ENCODE results near the gene NTNG1.

DNA sequence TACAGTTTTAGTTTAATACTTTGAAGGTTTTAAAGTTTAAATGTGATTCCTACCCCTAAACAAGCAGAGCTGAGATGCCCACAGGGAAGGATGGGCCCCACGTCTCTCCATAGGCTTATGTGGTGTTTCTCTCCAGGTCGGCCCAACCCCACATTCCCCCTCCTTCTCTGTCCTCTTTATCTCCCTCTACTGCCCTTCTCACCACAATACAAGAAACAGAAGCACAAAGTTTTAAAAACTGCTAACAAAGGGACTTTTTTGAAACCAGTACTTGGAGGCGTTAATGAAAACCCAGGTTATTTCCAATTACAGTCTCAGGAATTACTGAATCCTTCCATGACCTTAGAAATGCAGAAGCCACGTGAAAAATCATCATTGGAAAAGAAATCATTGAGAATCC lies 324.0 kb downstream of the NTNG1 start:
- TF ChIP-seq TAF1 (IDR thresholded peaks at IDR 0.05; ENCODE audit: borderline replicate concordance, insufficient read depth, low read length) = no peak
- TF ChIP-seq, protein P1, sequence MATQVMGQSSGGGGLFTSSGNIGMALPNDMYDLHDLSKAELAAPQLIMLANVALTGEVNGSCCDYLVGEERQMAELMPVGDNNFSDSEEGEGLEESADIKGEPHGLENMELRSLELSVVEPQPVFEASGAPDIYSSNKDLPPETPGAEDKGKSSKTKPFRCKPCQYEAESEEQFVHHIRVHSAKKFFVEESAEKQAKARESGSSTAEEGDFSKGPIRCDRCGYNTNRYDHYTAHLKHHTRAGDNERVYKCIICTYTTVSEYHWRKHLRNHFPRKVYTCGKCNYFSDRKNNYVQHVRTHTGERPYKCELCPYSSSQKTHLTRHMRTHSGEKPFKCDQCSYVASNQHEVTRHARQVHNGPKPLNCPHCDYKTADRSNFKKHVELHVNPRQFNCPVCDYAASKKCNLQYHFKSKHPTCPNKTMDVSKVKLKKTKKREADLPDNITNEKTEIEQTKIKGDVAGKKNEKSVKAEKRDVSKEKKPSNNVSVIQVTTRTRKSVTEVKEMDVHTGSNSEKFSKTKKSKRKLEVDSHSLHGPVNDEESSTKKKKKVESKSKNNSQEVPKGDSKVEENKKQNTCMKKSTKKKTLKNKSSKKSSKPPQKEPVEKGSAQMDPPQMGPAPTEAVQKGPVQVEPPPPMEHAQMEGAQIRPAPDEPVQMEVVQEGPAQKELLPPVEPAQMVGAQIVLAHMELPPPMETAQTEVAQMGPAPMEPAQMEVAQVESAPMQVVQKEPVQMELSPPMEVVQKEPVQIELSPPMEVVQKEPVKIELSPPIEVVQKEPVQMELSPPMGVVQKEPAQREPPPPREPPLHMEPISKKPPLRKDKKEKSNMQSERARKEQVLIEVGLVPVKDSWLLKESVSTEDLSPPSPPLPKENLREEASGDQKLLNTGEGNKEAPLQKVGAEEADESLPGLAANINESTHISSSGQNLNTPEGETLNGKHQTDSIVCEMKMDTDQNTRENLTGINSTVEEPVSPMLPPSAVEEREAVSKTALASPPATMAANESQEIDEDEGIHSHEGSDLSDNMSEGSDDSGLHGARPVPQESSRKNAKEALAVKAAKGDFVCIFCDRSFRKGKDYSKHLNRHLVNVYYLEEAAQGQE (IDR thresholded peaks at IDR 0.05; ENCODE audit: insufficient read depth in 1 of 2, low read depth in 2 of 2, low read length in 2 of 2) = no peak
